Astrocyte (in vitro differentiated cells and primary cell): ENCODE measurements around the gene INHBE.

Experiments used
- CTCF ChIP-seq: IDR thresholded peaks from 2 replicates; pipeline ENCODE4 v1.5.1; 2011; ENCODE audit warnings: low read depth, mild to moderate bottlenecking, inconsistent platforms, low read length, moderate library complexity; ENCODE audit not compliant: insufficient read depth
- EZH2 ChIP-seq: IDR thresholded peaks from 2 replicates; pipeline ENCODE4 v1.6.1; 2012; ENCODE audit warnings: mild to moderate bottlenecking, low read length, inconsistent platforms; ENCODE audit not compliant: insufficient read depth

- no peak for TF ChIP-seq CTCF
- TF ChIP-seq EZH2: no peak
Observed at GRCh38 chr12:57496822-57497221, 41.7 kb downstream of the INHBE start.
